ENCODE measurements around the gene SIDT1.

SIDT1 gene

GRCh38 chr3:113638910-113639309, 106.6 kb downstream of the SIDT1 start:
- DNase-seq = no peak

GRCh38 chr3:113643583-113643982, 111.2 kb downstream of the SIDT1 start:
- no peak for DNase-seq

GRCh38 chr3:113648524-113648923, 116.2 kb downstream of the SIDT1 start:
- DNase-seq = no peak

GRCh38 chr3:113649174-113649845, 117.0 kb downstream of the SIDT1 start:
- DNase-seq = no peak

GRCh38 chr3:113654310-113654709, 122.0 kb downstream of the SIDT1 start:
- no peak for DNase-seq

GRCh38 chr3:113654851-113655250, 122.5 kb downstream of the SIDT1 start:
- no peak for DNase-seq

GRCh38 chr3:113658107-113658506, 125.8 kb downstream of the SIDT1 start:
- DNase-seq = no peak

GRCh38 chr3:113659101-113659541, 126.8 kb downstream of the SIDT1 start:
- DNase-seq = no peak

- DNase-seq = no peak
These were observed 127.6 kb downstream of the SIDT1 start for GRCh38 chr3:113659996-113660395.

- DNase-seq = no peak
These were observed 128.1 kb downstream of the SIDT1 start for GRCh38 chr3:113660458-113660857.

GRCh38 chr3:113660896-113661295, 128.5 kb downstream of the SIDT1 start:
- no peak for DNase-seq

GRCh38 chr3:113662824-113663223, 130.5 kb downstream of the SIDT1 start:
- DNase-seq = no peak

- no peak for DNase-seq
These were observed 131.0 kb downstream of the SIDT1 start for GRCh38 chr3:113663324-113663750.

GRCh38 chr3:113663761-113664160, 131.4 kb downstream of the SIDT1 start:
- no peak for DNase-seq

GRCh38 chr3:113664523-113665094, 132.3 kb downstream of the SIDT1 start:
- no peak for DNase-seq

GRCh38 chr3:113668015-113668414, 135.7 kb downstream of the SIDT1 start:
- no peak for DNase-seq

- DNase-seq = no peak
These were observed 141.2 kb downstream of the SIDT1 start for GRCh38 chr3:113673593-113673992.

- no peak for DNase-seq
These were observed 143.9 kb downstream of the SIDT1 start for GRCh38 chr3:113676261-113676660.

- DNase-seq = no peak
These were observed 145.4 kb downstream of the SIDT1 start for GRCh38 chr3:113677737-113678136.

- DNase-seq = no peak
These were observed 146.4 kb downstream of the SIDT1 start for GRCh38 chr3:113678773-113679172.

Measured in CD4-positive, alpha-beta T cell treated with Interleukin-4 for 4 hours (primary cell).